ENCODE measurements around the gene RNF5. TPM values are rescaled to one million over a fixed set of nuclear protein-coding genes. Genes with fewer than 3 reads are reported as not detected.

The RNF5 gene
- total RNA-seq, 2 donors from 2014 or later = 45.0 to 49.2 TPM

GRCh38 chr6:32147401-32148132 lies 30.6 kb upstream of the RNF5 start:
- Mint-ChIP-seq H3K4me1 (ENCODE audit: low read depth) (peaks cover 39% of the 10 kb centered on the region), H3K27ac (no peak overlapping the region), H3K36me3 (ENCODE audit: insufficient read depth in 2 of 2) (no peaks in the 10 kb centered on the region), H3K4me3 (peak overlapping the region; percentile 83 to 91), H3K27me3 (ENCODE audit: low read depth) (peaks cover 37% of the 10 kb centered on the region), H3K9me3 (no peaks in the 10 kb centered on the region)
- ATAC-seq (replicated peaks in 1 of 2) (no peak), DNase-seq (no peak)

GRCh38 chr6:32148289-32149091 lies 29.7 kb upstream of the RNF5 start:
- DNase-seq = peak; percentile 84 to 86
- peak; percentile 86 for ATAC-seq (replicated peaks in 1 of 2)

GRCh38 chr6:32149092-32149755 lies 29.0 kb upstream of the RNF5 start:
- Mint-ChIP-seq H3K4me3 (peak overlapping the region; percentile 83 to 91), H3K27ac (no peak overlapping the region), H3K36me3 (ENCODE audit: insufficient read depth in 2 of 2) (no peaks in the 10 kb centered on the region), H3K27me3 (ENCODE audit: low read depth) (peaks cover 37% of the 10 kb centered on the region), H3K4me1 (ENCODE audit: low read depth) (peaks cover 51% of the 10 kb centered on the region), H3K9me3 (no peaks in the 10 kb centered on the region)
- DNase-seq = no peak
- ATAC-seq (replicated peaks in 1 of 2) = peak; percentile 27 to 43

More at GRCh38 chr6:32148289-32149091, 29.7 kb upstream of the RNF5 start:
- Mint-ChIP-seq H3K4me1 (ENCODE audit: low read depth) (peaks cover 48% of the 10 kb centered on the region), H3K27ac (no peak overlapping the region), H3K36me3 (ENCODE audit: insufficient read depth in 2 of 2) (no peaks in the 10 kb centered on the region), H3K9me3 (no peaks in the 10 kb centered on the region), H3K4me3 (peak overlapping the region; percentile 83 to 91), H3K27me3 (ENCODE audit: low read depth) (peaks cover 37% of the 10 kb centered on the region)

- DNase-seq (no peak), ATAC-seq (replicated peaks in 1 of 2) (no peak)
- peaks cover 37% of the 10 kb centered on the region for H3K27me3 Mint-ChIP-seq (ENCODE audit: low read depth)
- peaks cover 61% of the 10 kb centered on the region for H3K4me1 Mint-ChIP-seq (ENCODE audit: low read depth)
- H3K27ac Mint-ChIP-seq = no peak overlapping the region
- no peaks in the 10 kb centered on the region for H3K9me3 Mint-ChIP-seq
- no peaks in the 10 kb centered on the region for H3K36me3 Mint-ChIP-seq (ENCODE audit: insufficient read depth in 2 of 2)
- peak overlapping the region; percentile 49 to 66 for H3K4me3 Mint-ChIP-seq
Measured at GRCh38 chr6:32149932-32150870, 28.0 kb upstream of the RNF5 start.

- no peaks in the 10 kb centered on the region for H3K36me3 Mint-ChIP-seq (ENCODE audit: insufficient read depth in 2 of 2)
- no peak for DNase-seq
- no peaks in the 10 kb centered on the region for H3K9me3 Mint-ChIP-seq
Measured at GRCh38 chr6:32151181-32151862, 26.9 kb upstream of the RNF5 start.

GRCh38 chr6:32151863-32152768 lies 26.1 kb upstream of the RNF5 start, which contains the start of gene PRRT1:
TSS of gene PRRT1 (minus strand) at chr6:32151939. CDS start at chr6:32151827, 112 bp downstream.
- H3K27ac Mint-ChIP-seq = no peak within 1 kb of the TSS
- ATAC-seq (replicated peaks in 1 of 2) (no peak), DNase-seq (no peak)
- peak within 1 kb of the TSS; percentile 95 to 99 for H3K4me3 Mint-ChIP-seq
- peaks cover 60% of the 10 kb centered on the region for H3K4me1 Mint-ChIP-seq (ENCODE audit: low read depth)
- H3K36me3 Mint-ChIP-seq (ENCODE audit: insufficient read depth in 2 of 2) = no peaks in the 10 kb centered on the region
- H3K27me3 Mint-ChIP-seq (ENCODE audit: low read depth) = peaks cover 28% of the 10 kb centered on the region
- no peaks in the 10 kb centered on the region for H3K9me3 Mint-ChIP-seq

More at GRCh38 chr6:32151181-32151862, 26.9 kb upstream of the RNF5 start:
- Mint-ChIP-seq H3K4me1 (ENCODE audit: low read depth) (peaks cover 64% of the 10 kb centered on the region), H3K27ac (no peak overlapping the region), H3K27me3 (ENCODE audit: low read depth) (peaks cover 34% of the 10 kb centered on the region), H3K4me3 (peak overlapping the region; percentile 66 to 79)
- ATAC-seq (replicated peaks in 1 of 2) = no peak

GRCh38 chr6:32152769-32153563 lies 25.2 kb upstream of the RNF5 start:
- H3K27ac Mint-ChIP-seq = peak overlapping the region; percentile 25
- H3K36me3 Mint-ChIP-seq (ENCODE audit: insufficient read depth in 2 of 2) = peaks cover 4 to 6% of the 10 kb centered on the region in 2 donors
- H3K4me1 Mint-ChIP-seq (ENCODE audit: low read depth) = peaks cover 56% of the 10 kb centered on the region
- peak overlapping the region; percentile 95 to 99 for H3K4me3 Mint-ChIP-seq
- peaks cover 22% of the 10 kb centered on the region for H3K27me3 Mint-ChIP-seq (ENCODE audit: low read depth)
- no peak for ATAC-seq (replicated peaks in 1 of 2)
- DNase-seq = peak in 1 of 2 donors; percentile 5
- no peaks in the 10 kb centered on the region for H3K9me3 Mint-ChIP-seq

- peak; percentile 72 to 78 for ATAC-seq (replicated peaks in 1 of 2)
- DNase-seq = peak; percentile 78 to 81
- peak within 1 kb of the TSS; percentile 26 for H3K27ac Mint-ChIP-seq
- no peaks in the 10 kb centered on the region for H3K9me3 Mint-ChIP-seq
- H3K4me1 Mint-ChIP-seq (ENCODE audit: low read depth) = peaks cover 47% of the 10 kb centered on the region
- H3K36me3 Mint-ChIP-seq (ENCODE audit: insufficient read depth in 2 of 2) = peaks cover 5 to 11% of the 10 kb centered on the region in 2 donors
- peak within 1 kb of the TSS; percentile 95 to 99 for H3K4me3 Mint-ChIP-seq
- H3K27me3 Mint-ChIP-seq (ENCODE audit: low read depth) = peaks cover 13% of the 10 kb centered on the region
Measured at GRCh38 chr6:32153564-32154513, 24.4 kb upstream of the RNF5 start, which contains the start of gene PPT2. TSS of gene PPT2 (plus strand) at chr6:32154141. CDS start at chr6:32154595, 454 bp downstream.

- Mint-ChIP-seq H3K27me3 (ENCODE audit: low read depth) (peaks cover 10% of the 10 kb centered on the region), H3K27ac (peak overlapping the region; percentile 26), H3K4me1 (ENCODE audit: low read depth) (peaks cover 44% of the 10 kb centered on the region), H3K4me3 (peak overlapping the region; percentile 95 to 99), H3K9me3 (no peaks in the 10 kb centered on the region), H3K36me3 (ENCODE audit: insufficient read depth in 2 of 2) (peaks cover 5 to 11% of the 10 kb centered on the region in 2 donors)
- peak; percentile 74 to 80 for DNase-seq
- ATAC-seq (replicated peaks in 1 of 2) = peak; percentile 85 to 87
Measured at GRCh38 chr6:32154514-32155161, 23.6 kb upstream of the RNF5 start.

All from activated T-cell treated with anti-CD3 and anti-CD28 coated beads, Interleukin-2, amount 50 U/mL, for 72 hours (primary cell).